ENCODE measurements around the gene SEMA4D.
A peak's percentile ranks its signal among the peaks of the same experiment; 100 is the strongest.

The SEMA4D gene

GRCh38 chr9:89497978-89498851 is at the start of gene SEMA4D:
SEMA4D (minus strand) TSS chr9:89498113; CDS start chr9:89405456, 92,657 bp downstream.
- DNase-seq (ENCODE audit: low spot score) = peak; percentile 92

GRCh38 chr9:89547000-89547399 is 49.1 kb upstream of the SEMA4D start:
- DNase-seq (ENCODE audit: low spot score) = no peak

- no peak for DNase-seq (ENCODE audit: low spot score)
These were observed 46.4 kb upstream of the SEMA4D start for GRCh38 chr9:89544279-89544661.

GRCh38 chr9:89543621-89544278 is 45.8 kb upstream of the SEMA4D start:
- DNase-seq (ENCODE audit: low spot score) = no peak

GRCh38 chr9:89543111-89543510 is 45.2 kb upstream of the SEMA4D start:
- DNase-seq (ENCODE audit: low spot score) = peak; percentile 37

- peak; percentile 98 for DNase-seq (ENCODE audit: low spot score)
These were observed 44.6 kb upstream of the SEMA4D start for GRCh38 chr9:89542401-89543021.

- no peak for DNase-seq (ENCODE audit: low spot score)
These were observed 43.9 kb upstream of the SEMA4D start for GRCh38 chr9:89541798-89542197.

GRCh38 chr9:89539374-89539773 is 41.5 kb upstream of the SEMA4D start:
- DNase-seq (ENCODE audit: low spot score) = no peak

- DNase-seq (ENCODE audit: low spot score) = no peak
These were observed 41.0 kb upstream of the SEMA4D start for GRCh38 chr9:89538871-89539270.

- DNase-seq (ENCODE audit: low spot score) = no peak
These were observed 39.3 kb upstream of the SEMA4D start for GRCh38 chr9:89537166-89537565.

GRCh38 chr9:89536600-89536999 is 38.7 kb upstream of the SEMA4D start:
- DNase-seq (ENCODE audit: low spot score) = no peak

GRCh38 chr9:89536145-89536574 is 38.2 kb upstream of the SEMA4D start:
- no peak for DNase-seq (ENCODE audit: low spot score)

GRCh38 chr9:89535461-89535860 is 37.5 kb upstream of the SEMA4D start:
- no peak for DNase-seq (ENCODE audit: low spot score)

GRCh38 chr9:89534515-89535287 is 36.8 kb upstream of the SEMA4D start:
- DNase-seq (ENCODE audit: low spot score) = no peak

GRCh38 chr9:89533411-89534095 is 35.6 kb upstream of the SEMA4D start:
- peak; percentile 70 for DNase-seq (ENCODE audit: low spot score)

- no peak for DNase-seq (ENCODE audit: low spot score)
These were observed 35.0 kb upstream of the SEMA4D start for GRCh38 chr9:89532944-89533343.

GRCh38 chr9:89532478-89532877 is 34.6 kb upstream of the SEMA4D start:
- DNase-seq (ENCODE audit: low spot score) = peak; percentile 70

- no peak for DNase-seq (ENCODE audit: low spot score)
These were observed 33.9 kb upstream of the SEMA4D start for GRCh38 chr9:89531766-89532165.

GRCh38 chr9:89530726-89531125 is 32.8 kb upstream of the SEMA4D start:
- DNase-seq (ENCODE audit: low spot score) = no peak

GRCh38 chr9:89529243-89530035 is 31.5 kb upstream of the SEMA4D start:
- DNase-seq (ENCODE audit: low spot score) = peak; percentile 95

GRCh38 chr9:89528540-89528939 is 30.6 kb upstream of the SEMA4D start:
- no peak for DNase-seq (ENCODE audit: low spot score)

All from pons (tissue), 1 donor.